ENCODE measurements around the gene GPR17.

The GPR17 gene

DNA sequence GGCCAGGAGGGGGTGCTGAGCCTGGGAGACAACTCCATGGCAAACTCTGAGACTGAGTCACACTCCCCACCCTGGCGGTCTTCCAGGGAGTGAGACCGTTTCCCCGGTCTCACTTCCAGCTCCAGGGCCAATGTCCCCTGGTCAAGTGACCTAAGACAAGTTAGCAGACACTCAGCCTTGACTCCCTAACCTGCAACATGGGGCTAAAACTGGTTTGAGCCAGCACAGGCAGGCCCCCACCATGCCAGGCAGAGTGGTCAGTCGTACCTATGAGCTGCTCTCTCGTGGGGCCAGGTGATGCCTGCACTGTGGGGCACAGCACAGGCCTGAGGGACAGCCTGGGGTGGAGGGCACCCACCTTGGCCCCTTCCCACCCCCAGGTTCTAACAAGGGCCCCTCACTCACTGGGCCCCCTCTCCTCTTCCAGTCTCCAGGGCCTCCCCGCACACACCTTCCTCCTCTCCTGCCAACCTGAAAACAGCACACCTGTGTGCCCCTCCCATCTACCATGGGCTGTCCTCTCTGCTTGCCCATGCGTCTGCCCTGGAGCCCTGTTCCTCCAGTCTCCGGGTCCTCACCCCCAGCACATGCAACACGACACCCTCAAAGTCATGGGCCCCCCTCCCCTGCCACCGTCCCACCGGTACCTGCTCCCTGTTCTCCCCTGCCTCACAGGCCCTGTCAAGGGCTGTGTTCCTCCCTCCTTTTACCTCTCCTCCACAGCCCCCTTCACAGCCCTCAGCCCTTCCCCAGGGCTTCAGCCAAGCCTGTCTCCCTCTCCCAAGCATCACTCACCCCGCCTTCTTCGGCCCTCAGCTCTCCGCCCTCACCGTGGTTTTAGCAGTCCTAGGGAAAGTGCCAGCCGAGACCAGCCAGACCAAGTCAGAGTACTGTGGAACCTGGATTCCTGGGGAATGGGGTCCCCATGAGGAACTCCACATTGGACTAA, 1.6 kb downstream of the GPR17 start:
- no peak for DNase-seq (ENCODE audit: low spot score)

DNA sequence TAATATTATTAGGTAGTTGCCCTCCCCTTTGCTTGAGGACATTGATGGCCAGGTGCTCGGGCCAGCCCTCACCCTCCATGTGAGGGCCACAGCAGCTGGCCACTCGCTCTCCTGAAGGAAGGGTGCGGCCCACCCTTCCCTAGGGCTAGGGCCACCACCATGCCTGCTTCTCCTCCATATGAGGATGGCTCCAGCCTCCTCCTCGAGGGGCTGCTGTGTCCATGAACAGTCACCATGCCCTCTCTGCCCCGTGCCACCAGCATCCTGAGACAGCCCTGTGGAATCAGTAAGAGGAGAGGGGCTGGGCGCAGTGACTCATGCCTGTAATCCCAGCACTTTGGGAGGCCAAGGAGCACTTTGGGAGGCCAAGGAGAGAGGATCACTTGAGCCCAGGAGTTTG, 2.4 kb downstream of the GPR17 start:
- in situ Hi-C loops (cut with MboI; ENCODE audit: low sequenced_read_pairs, unreplicated experiment) = no loop called here
- no peak for DNase-seq (ENCODE audit: low spot score)
- TF ChIP-seq, protein P1, sequence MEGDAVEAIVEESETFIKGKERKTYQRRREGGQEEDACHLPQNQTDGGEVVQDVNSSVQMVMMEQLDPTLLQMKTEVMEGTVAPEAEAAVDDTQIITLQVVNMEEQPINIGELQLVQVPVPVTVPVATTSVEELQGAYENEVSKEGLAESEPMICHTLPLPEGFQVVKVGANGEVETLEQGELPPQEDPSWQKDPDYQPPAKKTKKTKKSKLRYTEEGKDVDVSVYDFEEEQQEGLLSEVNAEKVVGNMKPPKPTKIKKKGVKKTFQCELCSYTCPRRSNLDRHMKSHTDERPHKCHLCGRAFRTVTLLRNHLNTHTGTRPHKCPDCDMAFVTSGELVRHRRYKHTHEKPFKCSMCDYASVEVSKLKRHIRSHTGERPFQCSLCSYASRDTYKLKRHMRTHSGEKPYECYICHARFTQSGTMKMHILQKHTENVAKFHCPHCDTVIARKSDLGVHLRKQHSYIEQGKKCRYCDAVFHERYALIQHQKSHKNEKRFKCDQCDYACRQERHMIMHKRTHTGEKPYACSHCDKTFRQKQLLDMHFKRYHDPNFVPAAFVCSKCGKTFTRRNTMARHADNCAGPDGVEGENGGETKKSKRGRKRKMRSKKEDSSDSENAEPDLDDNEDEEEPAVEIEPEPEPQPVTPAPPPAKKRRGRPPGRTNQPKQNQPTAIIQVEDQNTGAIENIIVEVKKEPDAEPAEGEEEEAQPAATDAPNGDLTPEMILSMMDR (IDR thresholded peaks at IDR 0.05; ENCODE audit: borderline replicate concordance, control extremely low read depth, extremely low read depth, insufficient read depth, missing control alignments) = no peak

More for the DNA sequence above, 1.6 kb downstream of the GPR17 start:
- TF ChIP-seq, protein P1 (IDR thresholded peaks at IDR 0.05; ENCODE audit: borderline replicate concordance, control extremely low read depth, extremely low read depth, insufficient read depth, missing control alignments) = no peak
- in situ Hi-C loops (cut with MboI; ENCODE audit: low sequenced_read_pairs, unreplicated experiment) = no loop called here

DNA sequence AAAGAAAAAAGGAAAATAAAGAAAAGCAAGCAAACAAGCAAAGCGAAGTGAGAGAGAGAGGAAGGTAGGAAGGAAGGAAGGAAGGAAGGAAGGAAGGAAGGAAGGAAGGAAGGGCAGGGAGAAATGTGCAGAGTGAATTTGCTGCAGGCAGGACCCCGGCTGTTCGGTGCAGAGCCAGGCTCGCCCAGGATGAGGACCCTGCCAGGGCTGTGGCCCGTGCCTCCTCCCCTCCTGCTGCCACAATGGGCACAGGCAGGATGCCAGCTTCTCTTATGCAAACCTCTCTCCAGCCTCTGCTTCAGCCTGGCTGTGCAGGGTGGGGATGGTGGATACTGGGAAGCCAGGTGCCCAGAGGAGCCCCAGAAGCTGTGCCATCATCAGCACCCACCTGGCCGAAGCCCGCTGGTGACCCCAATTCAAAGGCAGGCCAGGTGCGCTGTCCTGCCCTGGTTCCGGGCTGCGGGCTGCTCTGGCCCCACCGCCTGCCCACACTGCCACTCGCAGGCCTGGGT, 3.2 kb downstream of the GPR17 start:
- in situ Hi-C loops (cut with MboI; ENCODE audit: low sequenced_read_pairs, unreplicated experiment) = no loop called here
- no peak for DNase-seq (ENCODE audit: low spot score)
- TF ChIP-seq, protein P1 (IDR thresholded peaks at IDR 0.05; ENCODE audit: borderline replicate concordance, control extremely low read depth, extremely low read depth, insufficient read depth, missing control alignments) = no peak

DNA sequence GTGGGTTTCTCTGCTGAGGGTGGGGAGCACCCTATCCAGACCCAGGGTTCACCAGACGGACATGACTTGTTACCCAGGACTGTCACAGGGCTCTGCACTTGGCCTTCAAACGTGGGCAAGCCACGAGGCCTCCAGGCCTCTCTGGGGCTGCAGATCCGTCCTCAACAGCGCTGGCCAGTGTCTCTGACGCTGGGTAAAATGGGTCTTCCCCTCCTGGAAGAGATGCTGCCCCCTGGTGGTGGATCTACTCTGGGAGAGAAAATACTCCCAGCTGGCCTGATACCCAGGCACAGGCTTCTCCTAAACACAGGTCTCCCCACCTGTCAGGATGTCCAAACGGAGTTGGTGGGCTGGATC, 3.7 kb downstream of the GPR17 start:
- TF ChIP-seq, protein P1 (IDR thresholded peaks at IDR 0.05; ENCODE audit: borderline replicate concordance, control extremely low read depth, extremely low read depth, insufficient read depth, missing control alignments) = peak; percentile 67

DNA sequence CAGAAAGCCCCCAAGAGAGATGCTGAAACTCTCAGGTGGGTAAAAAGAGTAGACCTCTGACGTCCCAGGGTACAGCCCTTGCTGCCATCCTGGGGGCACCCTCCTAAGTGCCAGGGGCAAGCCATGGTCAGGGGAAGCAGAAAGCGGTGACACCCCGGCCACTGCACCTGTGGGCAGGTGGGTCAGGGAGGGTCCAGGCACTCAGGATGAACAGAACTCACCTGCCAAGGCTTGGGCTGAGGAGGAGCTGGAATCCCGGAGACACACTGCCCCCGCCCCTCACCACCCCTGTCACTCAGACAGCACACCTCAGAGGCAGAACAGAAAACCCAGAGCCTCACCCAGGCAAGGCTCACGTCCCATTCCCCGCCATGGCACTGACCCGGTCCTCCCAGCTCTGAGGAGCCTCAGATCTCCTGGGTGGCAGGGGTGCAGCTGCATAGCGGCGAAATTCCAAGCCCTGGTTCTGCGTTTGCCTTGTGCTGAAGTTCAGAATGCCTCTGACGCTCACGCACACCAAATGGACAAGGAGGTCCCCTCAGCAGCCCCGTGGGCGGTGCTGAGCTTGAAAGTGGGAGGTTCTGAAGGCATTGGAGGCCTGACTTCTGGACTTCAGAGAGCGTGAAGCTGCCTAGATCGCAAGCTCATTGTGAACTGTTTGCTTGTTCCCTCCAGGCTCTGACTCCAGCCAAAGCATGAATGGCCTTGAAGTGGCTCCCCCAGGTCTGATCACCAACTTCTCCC, 4.3 kb downstream of the GPR17 start:
- in situ Hi-C loops (cut with MboI; ENCODE audit: low sequenced_read_pairs, unreplicated experiment) = no loop called here
- TF ChIP-seq, protein P1 (IDR thresholded peaks at IDR 0.05; ENCODE audit: borderline replicate concordance, control extremely low read depth, extremely low read depth, insufficient read depth, missing control alignments) = no peak
- DNase-seq (ENCODE audit: low spot score) = no peak

More for the DNA sequence above, 3.7 kb downstream of the GPR17 start:
- DNase-seq (ENCODE audit: low spot score) = peak; percentile 90
- in situ Hi-C loops (cut with MboI; ENCODE audit: low sequenced_read_pairs, unreplicated experiment) = no loop called here

DNA sequence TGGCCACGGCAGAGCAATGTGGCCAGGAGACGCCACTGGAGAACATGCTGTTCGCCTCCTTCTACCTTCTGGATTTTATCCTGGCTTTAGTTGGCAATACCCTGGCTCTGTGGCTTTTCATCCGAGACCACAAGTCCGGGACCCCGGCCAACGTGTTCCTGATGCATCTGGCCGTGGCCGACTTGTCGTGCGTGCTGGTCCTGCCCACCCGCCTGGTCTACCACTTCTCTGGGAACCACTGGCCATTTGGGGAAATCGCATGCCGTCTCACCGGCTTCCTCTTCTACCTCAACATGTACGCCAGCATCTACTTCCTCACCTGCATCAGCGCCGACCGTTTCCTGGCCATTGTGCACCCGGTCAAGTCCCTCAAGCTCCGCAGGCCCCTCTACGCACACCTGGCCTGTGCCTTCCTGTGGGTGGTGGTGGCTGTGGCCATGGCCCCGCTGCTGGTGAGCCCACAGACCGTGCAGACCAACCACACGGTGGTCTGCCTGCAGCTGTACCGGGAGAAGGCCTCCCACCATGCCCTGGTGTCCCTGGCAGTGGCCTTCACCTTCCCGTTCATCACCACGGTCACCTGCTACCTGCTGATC, 4.9 kb downstream of the GPR17 start:
- TF ChIP-seq, protein P1 (IDR thresholded peaks at IDR 0.05; ENCODE audit: borderline replicate concordance, control extremely low read depth, extremely low read depth, insufficient read depth, missing control alignments) = no peak
- in situ Hi-C loops (cut with MboI; ENCODE audit: low sequenced_read_pairs, unreplicated experiment) = no loop called here
- no peak for DNase-seq (ENCODE audit: low spot score)
